GM12878 (cell line): ENCODE data around the gene CCNYL1. TPM values are rescaled to one million over a fixed set of nuclear protein-coding genes. Genes with fewer than 3 reads are reported as not detected.
A peak's percentile ranks its signal among the peaks of the same experiment; 100 is the strongest.

Source experiments
- ATAC-seq: fragments of 200-7000 bp; cut with Tn5 transposase; 3 replicates; pipeline ENCODE4 v1.9.1; 2020; ENCODE audit warnings: mild to moderate bottlenecking, moderate library complexity
- BruUV-seq: library from RNA; stranded (reverse); fragments of 400-500 nt; replicated peaks from 2 replicates; lab custom pipeline; 2021; lab: Mats Ljungman, UMichigan
- CTCF ChIA-PET: fragments of 300-600 bp; sonication (Branson Sonifier 250); formaldehyde crosslinking; extraction: SDS; loops from one replicate; lab custom pipeline; 2021; ENCODE audit warnings: inconsistent platforms; lab: Yijun Ruan, JAX
- POLR2A ChIA-PET: fragments of 350-600 bp; formaldehyde crosslinking; extraction: SDS; loops from one replicate; lab custom pipeline; 2021; ENCODE audit warnings: inconsistent platforms; lab: Charles Lee
- RAD21 ChIA-PET: fragments of 300-600 bp; sonication (Branson Sonifier 250); formaldehyde crosslinking; loops from one replicate; lab custom pipeline; 2023; ENCODE audit warnings: antibody characterized with exemption; ENCODE audit not compliant: unreplicated experiment; lab: Charles Lee
- SMC1A ChIA-PET: fragments of 300-600 bp; sonication (Branson Sonifier 250); formaldehyde crosslinking; loops from one replicate; lab custom pipeline; 2023; ENCODE audit not compliant: unreplicated experiment, uncharacterized antibody; lab: Charles Lee
- DNase-seq: peaks from one replicate; pipeline ENCODE4 v3.0.0-alpha.2; 2011; ENCODE audit warnings: low read depth, low spot score
- FAIRE-seq: peaks from 3 replicates; lab custom pipeline; 2011; peaks lifted over from hg19 to GRCh38; lab: Jason Lieb, UNC
- H2AFZ ChIP-seq: 2 replicates; pipeline ENCODE4 v1.6.0; 2011; ENCODE audit warnings: low read depth, low read length, control low read depth; ENCODE audit not compliant: control insufficient read depth
- H3K27ac ChIP-seq: 2 replicates; pipeline ENCODE4 v1.5.1; 2011; ENCODE audit warnings: control low read depth; ENCODE audit not compliant: control insufficient read depth, insufficient read depth
- H3K27me3 ChIP-seq, 2 experiments: replicated peaks in 1 of 2; 2 replicates each; pipeline versions ENCODE4 v1.6.0 to v1.6.1; 2011; ENCODE audit warnings: low read length in 1 of 2; ENCODE audit not compliant: control insufficient read depth in 2 of 2, insufficient read depth in 2 of 2
- H3K36me3 ChIP-seq, 2 experiments: 2 replicates each; pipeline ENCODE4 v1.5.1; 2011; ENCODE audit warnings: low read length in 1 of 2; ENCODE audit not compliant: control insufficient read depth in 2 of 2, insufficient read depth in 2 of 2
- H3K4me1 ChIP-seq: 2 replicates; pipeline ENCODE4 v1.6.1; 2011; ENCODE audit warnings: mild to moderate bottlenecking, low read length, moderate library complexity, mixed read lengths; ENCODE audit not compliant: control insufficient read depth, insufficient read depth
- H3K4me2 ChIP-seq: 2 replicates; pipeline ENCODE4 v1.6.0; 2011; ENCODE audit warnings: control low read depth; ENCODE audit not compliant: control insufficient read depth, insufficient read depth
- H3K4me3 ChIP-seq: fragments of 200-600 bp; sonication (generic); 2 replicates; pipeline ENCODE4 v1.5.1; 2016
- H3K79me2 ChIP-seq: 2 replicates; pipeline ENCODE4 v1.6.0; 2011; ENCODE audit warnings: low read length; ENCODE audit not compliant: control insufficient read depth, insufficient read depth
- H3K9ac ChIP-seq: 2 replicates; pipeline ENCODE4 v1.8.0; 2011; ENCODE audit warnings: low read length, control low read depth, mixed read lengths; ENCODE audit not compliant: control insufficient read depth, insufficient read depth
- H3K9me3 ChIP-seq: replicated peaks from 3 replicates; pipeline ENCODE4 v1.5.1; 2011; ENCODE audit warnings: mild to moderate bottlenecking, low read length; ENCODE audit not compliant: control insufficient read depth, insufficient read depth
- H4K20me1 ChIP-seq: 2 replicates; pipeline ENCODE4 v1.6.0; 2011; ENCODE audit not compliant: control insufficient read depth, insufficient read depth
- BRCA1 ChIP-seq: IDR thresholded peaks from 2 replicates; pipeline ENCODE4 v1.6.1; 2011; ENCODE audit warnings: low read depth, low read length, improper control_type of control experiment
- ZNF384 ChIP-seq: IDR thresholded peaks from 2 replicates; pipeline ENCODE4 v1.6.1; 2012; ENCODE audit warnings: low read depth, mild to moderate bottlenecking, low read length, improper control_type of control experiment, borderline replicate concordance
- whole genome bisulfite sequencing: methylation state at CpG from one replicate; pipeline ENCODE4 v1.1.6; 2016; ENCODE audit warnings: low lambda C conversion rate; ENCODE audit not compliant: insufficient replicate concordance, insufficient coverage; ENCODE audit errors: missing lambda C conversion rate; 5-methylcytosine and 5-hydroxymethylcytosine counted together
- in situ Hi-C: fragments of 300-500 bp; cut with MboI; formaldehyde crosslinking; loops from 9 replicates; pipeline ENCODE4 v1.14.3; 2018; ENCODE audit warnings: mixed read lengths
- intact Hi-C: fragments of 100-400 bp; cut with micrococcal nuclease; formaldehyde crosslinking; loops from one replicate; pipeline ENCODE4 v1.14.2; 2022; ENCODE audit not compliant: unreplicated experiment
- polyA plus RNA-seq, 11 experiments: library from polyadenylated mRNA; depleted of rRNA in 4 of 11; unstranded in 6 of 11; stranded (reverse) in 5 of 11; fragments of >200 nt; fragmentation: Nextera tagmentation in 4 of 11; fragmentation: Illumina TruSeq in 1 of 11; extraction: Ambion mirVana in 4 of 11; extraction: Trizol in 1 of 11; gene quantifications; 1 replicate in 1 of 11; 2 replicates in 10 of 11; pipeline versions ENCODE4 v1.2.1 to v1.2.3, GENCODE V29; 2011 to 2016; ENCODE audit warnings: inconsistent platforms in 2 of 11, missing spikeins in 2 of 11, low read depth in 1 of 11
- total RNA-seq, 4 experiments: library from RNA; depleted of rRNA in 3 of 4; stranded (reverse); fragments of >200 nt in 3 of 4; fragmentation: Illumina TruSeq in 1 of 4; extraction: Trizol in 1 of 4; gene quantifications; 2 replicates each; pipeline versions ENCODE4 v1.2.1 to v1.2.3, GENCODE V29; 2013 to 2021

The CCNYL1 gene
- total and polyA plus RNA-seq, 10 of the 15 experiments (the other 5 are each of a cell fraction or from before 2014, with no cell fraction given): 1.8 to 12.3 (median 5.9) TPM

DNA sequence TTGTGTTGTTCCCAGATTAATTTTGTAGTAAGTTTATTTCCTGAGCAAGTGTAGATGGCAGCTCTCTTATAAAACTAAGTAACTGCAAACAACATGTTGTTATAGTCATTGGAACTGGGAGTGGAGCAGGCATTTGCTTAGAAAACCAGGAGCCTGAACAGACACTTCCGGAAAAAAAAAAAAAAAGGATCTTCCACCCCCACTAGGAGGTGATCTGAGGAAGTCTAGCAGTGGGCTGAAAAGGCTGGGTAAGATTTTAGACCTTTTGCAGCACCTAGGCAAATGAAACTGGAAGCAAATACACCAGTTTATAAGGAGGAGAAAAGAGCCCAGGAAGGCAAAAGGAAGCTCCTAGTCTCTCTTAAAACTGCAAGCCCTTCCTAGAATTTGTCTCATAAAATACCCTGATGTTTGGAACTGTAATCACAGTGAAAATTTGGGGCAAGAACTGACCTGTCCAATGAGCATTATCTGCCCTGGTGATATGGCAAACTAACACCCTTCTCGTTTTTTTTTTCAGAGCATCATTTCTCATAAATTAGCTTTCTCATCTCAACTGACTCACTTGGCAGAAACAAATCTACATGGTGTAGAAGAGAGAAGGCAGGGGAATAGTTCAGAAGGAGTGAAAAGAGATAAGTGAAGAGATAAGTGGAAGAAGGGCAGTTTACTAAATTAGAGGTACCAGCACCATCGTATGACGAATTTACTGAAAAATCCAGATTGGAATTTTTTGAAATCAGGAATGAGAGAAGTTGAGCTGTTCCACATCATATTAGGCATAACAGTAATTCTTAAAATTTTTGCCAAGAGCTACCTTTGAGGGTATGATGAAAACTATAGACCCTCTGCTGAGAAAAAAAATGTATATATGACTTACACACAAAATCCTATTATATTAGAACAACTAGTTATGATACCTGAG lies 4.2 kb upstream of the CCNYL1 start:
- FAIRE-seq (no peak), ATAC-seq (no peak), DNase-seq (no peak)
- no peak for TF ChIP-seq BRCA1
- TF ChIP-seq ZNF384: 0 out of 2 replicates have a peak, but pooled peaks have one; percentile 36
- Histone ChIP-seq H3K9ac (no peak overlapping the region), H3K27ac (no peak overlapping the region), H3K4me3 (no peak overlapping the region), H3K27me3 (no peaks in the 10 kb centered on the region), H3K4me2 (no peak overlapping the region), H2AFZ (no peak overlapping the region; the same call in 1 of the 2 replicates), H3K9me3 (no peaks in the 10 kb centered on the region), H4K20me1 (no peaks in the 10 kb centered on the region), H3K79me2 (peaks cover 5% of the 10 kb centered on the region), H3K4me1 (0 out of 2 replicates have a peak, but pooled peaks cover 3% of the 10 kb centered on the region), H3K36me3 (no peaks in the 10 kb centered on the region)
- in situ Hi-C loops (no loop called here), intact Hi-C loops (no loop called here)
- ChIA-PET SMC1A (interaction anchor here (0.6 to 2.0 kb wide), 8 partner anchors 10 to 315 kb away, joined by 3 to 6 read pairs (median 3); no protein-coding TSS in a partner anchor), RAD21 (interaction anchor here (0.6 to 1.6 kb wide), 5 partner anchors 18 to 43 kb away, joined by 3 to 4 read pairs (median 3); no protein-coding TSS in a partner anchor), POLR2A (interaction anchor here (0.6 to 1.7 kb wide), 7 partner anchors 9 to 545 kb away, joined by 3 to 9 read pairs (median 4); partner anchors contain the start of gene CREB1), CTCF (interaction anchor here (1.4 to 6.8 kb wide), 4 partner anchors 14 to 39 kb away, joined by 6 to 50 read pairs (median 7); no protein-coding TSS in a partner anchor)
- WGBS: 51% methylated on average over 4 of the region's 4 CpGs
- no TSS peak for BruUV-seq
